SKM-1 (cell line): ENCODE results near the gene PRPSAP1.
"Not testable (repeated sequence)": the region's sequence is repeated elsewhere in the genome, so short reads cannot be mapped to it uniquely, and the experiment has no call there.

ENCODE experiments used
- DNase-seq: peaks from one replicate; lab custom pipeline; 2025; ENCODE audit not compliant: unreplicated experiment; lab: John Stamatoyannopoulos, UW

PRPSAP1 gene

GRCh38 chr17:76327696-76328095 is 26.0 kb downstream of the PRPSAP1 start:
- DNase-seq = peak; percentile 91

- DNase-seq = no peak
Observed at GRCh38 chr17:76326306-76326705, 27.4 kb downstream of the PRPSAP1 start.

- DNase-seq = no peak
Observed at GRCh38 chr17:76318586-76318985, 35.1 kb downstream of the PRPSAP1 start.

- DNase-seq = no peak
Observed at GRCh38 chr17:76317535-76317934, 36.2 kb downstream of the PRPSAP1 start.

- no peak for DNase-seq
Observed at GRCh38 chr17:76314392-76315227, 39.1 kb downstream of the PRPSAP1 start.

GRCh38 chr17:76312735-76313134 is 41.0 kb downstream of the PRPSAP1 start:
- DNase-seq = no peak

GRCh38 chr17:76309461-76309860 is 44.3 kb downstream of the PRPSAP1 start:
- DNase-seq = no peak

- no peak for DNase-seq
Observed at GRCh38 chr17:76307966-76308338, 45.8 kb downstream of the PRPSAP1 start, which contains the start of gene QRICH2. Gene QRICH2, minus strand, starts transcription at chr17:76308276. Its CDS starts 278 bp downstream, at chr17:76307998.

- DNase-seq = no peak
Observed at GRCh38 chr17:76307299-76307965, 46.3 kb downstream of the PRPSAP1 start.

GRCh38 chr17:76305135-76305454 is 48.6 kb downstream of the PRPSAP1 start:
- not testable (repeated sequence) for DNase-seq

GRCh38 chr17:76304226-76305134 is 49.2 kb downstream of the PRPSAP1 start:
- DNase-seq = no peak

GRCh38 chr17:76297436-76297835 is 56.3 kb downstream of the PRPSAP1 start:
- DNase-seq = no peak

- no peak for DNase-seq
Observed at GRCh38 chr17:76296889-76297288, 56.8 kb downstream of the PRPSAP1 start.

- no peak for DNase-seq
Observed at GRCh38 chr17:76296186-76296585, 57.5 kb downstream of the PRPSAP1 start.

GRCh38 chr17:76293106-76293505 is 60.6 kb downstream of the PRPSAP1 start:
- DNase-seq = no peak

- no peak for DNase-seq
Observed at GRCh38 chr17:76292567-76292966, 61.1 kb downstream of the PRPSAP1 start.

- DNase-seq = no peak
Observed at GRCh38 chr17:76281573-76282371, 71.9 kb downstream of the PRPSAP1 start.

- DNase-seq = no peak
Observed at GRCh38 chr17:76280650-76281049, 73.1 kb downstream of the PRPSAP1 start.

GRCh38 chr17:76279742-76280287 is 73.9 kb downstream of the PRPSAP1 start:
- no peak for DNase-seq
